Measurements from ENCODE around the gene TRDN.
"Not testable (repeated sequence)": the region's sequence is repeated elsewhere in the genome, so short reads cannot be mapped to it uniquely, and the experiment has no call there.

The TRDN gene

GRCh38 chr6:123635144-123635543 is 1.6 kb downstream of the TRDN start:
- no peak for DNase-seq (ENCODE audit: low read depth in 2 of 2, low spot score in 1 of 2)

DNA sequence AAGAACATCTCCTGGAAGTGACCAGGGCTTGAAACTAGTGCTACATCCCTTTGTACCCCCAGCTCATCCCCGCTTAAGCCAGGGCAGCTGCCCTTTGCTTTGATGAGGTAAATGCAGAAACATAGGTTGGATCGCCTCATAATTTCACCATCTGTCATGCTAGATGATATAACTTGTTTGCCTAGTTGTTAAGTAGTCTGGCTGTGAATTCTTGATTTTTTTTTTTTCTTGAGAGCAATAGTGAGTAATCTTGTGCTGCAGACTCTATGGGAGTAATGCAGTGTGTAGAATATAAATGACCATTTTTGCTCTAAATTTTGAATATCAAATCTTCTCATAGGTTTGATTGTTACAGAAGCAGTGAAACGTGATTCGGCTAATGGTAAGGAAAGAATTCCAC is 4.1 kb downstream of the TRDN start:
- no peak for DNase-seq (ENCODE audit: low read depth in 2 of 2, low spot score in 1 of 2)

DNA sequence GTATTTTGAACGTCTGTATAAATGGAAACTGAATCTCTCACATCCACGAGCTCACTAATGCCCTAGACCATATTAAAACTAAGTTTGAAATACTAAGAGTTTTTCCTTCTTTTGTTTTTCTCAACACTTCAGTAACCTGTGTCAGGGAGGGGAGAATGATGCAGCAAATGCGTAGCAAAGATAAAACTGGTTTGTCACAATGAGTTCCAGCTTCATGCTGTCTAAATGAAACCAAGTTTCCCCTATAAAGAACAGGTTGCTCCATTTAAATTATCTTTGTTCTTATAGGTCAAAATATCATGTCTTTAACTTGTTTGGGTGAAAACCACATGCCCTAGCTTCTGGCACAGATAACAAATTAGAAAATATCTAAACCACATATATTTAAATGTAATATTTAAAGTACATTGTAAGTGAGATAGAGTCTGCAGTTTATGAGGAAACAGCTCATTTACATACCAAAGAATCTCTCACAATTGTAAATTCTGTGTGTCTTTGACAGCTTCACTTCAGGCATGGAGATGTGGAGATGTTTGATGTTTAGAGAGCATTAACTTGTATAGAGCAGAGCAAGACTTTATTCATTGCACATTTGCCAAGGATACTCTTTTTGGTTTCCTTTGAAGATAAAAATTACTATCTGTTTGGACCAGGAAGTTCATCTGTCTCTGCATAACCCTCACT is 7.3 kb downstream of the TRDN start:
- no peak for DNase-seq (ENCODE audit: low read depth in 2 of 2, low spot score in 1 of 2)

DNA sequence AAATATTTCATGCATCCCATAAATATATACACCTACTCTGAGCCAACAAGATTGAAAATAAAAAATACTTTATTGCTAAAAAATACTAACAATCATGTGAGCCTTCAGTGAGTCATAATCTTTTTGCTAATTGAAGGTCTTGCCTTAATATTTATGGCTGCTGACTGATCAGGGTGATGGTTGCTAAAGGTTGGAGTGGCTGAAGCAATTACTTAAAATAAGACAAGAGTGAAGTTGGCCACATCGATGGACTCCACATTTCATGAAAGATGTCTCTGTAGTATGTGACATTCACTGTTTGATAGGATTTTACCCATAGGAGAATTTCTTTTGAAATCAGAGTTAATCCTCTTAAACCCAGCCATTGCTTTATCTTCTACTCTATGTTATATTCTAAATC is 11.1 kb downstream of the TRDN start:
- DNase-seq (ENCODE audit: low read depth in 2 of 2, low spot score in 1 of 2), result no peak

DNA sequence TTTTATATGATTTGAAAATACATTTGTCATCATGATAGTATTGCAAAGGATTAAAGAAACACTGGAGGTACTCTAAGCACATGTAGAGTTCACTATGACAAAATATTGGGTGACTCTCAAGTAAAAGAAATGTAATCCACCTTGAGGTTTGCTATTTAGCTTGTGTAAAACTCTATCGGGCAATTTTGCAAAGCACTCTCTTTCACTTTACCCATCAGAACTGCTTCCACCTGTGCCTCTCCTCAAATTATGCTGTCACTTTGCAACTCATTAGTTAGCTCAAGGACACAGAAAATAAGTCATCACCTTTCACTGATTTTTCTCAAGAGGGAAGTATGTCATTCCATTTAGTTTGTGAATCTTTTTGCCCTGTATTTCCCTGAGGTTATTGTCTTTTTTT is 14.0 kb downstream of the TRDN start:
- DNase-seq (ENCODE audit: low read depth in 2 of 2, low spot score in 1 of 2), result no peak

- no peak for DNase-seq (ENCODE audit: low read depth in 2 of 2, low spot score in 1 of 2)
Measured at GRCh38 chr6:123619156-123619555, 17.6 kb downstream of the TRDN start.

DNA sequence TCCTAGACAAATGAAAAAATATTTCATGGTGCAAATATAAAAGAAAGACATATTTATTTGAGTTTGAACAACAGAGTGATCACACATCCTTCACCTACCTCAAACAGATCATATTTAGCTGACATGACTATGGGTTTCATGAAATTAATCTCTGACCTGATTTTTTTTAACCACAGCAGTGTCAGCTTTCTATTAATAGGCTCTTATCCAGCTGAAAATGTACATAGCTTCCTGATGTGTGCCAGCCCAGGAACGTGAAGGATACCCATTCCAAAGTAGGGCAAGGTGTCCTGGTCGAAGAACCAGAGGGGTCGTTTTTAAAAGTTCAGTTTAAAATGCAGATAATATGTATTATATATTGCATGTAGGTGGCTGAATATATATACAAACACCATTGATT is 19.8 kb downstream of the TRDN start:
- DNase-seq (ENCODE audit: low read depth in 2 of 2, low spot score in 1 of 2), result no peak

GRCh38 chr6:123616016-123616415 is 20.7 kb downstream of the TRDN start:
- no peak for DNase-seq (ENCODE audit: low read depth in 2 of 2, low spot score in 1 of 2)

GRCh38 chr6:123610779-123611178 is 26.0 kb downstream of the TRDN start:
- DNase-seq (ENCODE audit: low read depth in 2 of 2, low spot score in 1 of 2), result no peak

DNA sequence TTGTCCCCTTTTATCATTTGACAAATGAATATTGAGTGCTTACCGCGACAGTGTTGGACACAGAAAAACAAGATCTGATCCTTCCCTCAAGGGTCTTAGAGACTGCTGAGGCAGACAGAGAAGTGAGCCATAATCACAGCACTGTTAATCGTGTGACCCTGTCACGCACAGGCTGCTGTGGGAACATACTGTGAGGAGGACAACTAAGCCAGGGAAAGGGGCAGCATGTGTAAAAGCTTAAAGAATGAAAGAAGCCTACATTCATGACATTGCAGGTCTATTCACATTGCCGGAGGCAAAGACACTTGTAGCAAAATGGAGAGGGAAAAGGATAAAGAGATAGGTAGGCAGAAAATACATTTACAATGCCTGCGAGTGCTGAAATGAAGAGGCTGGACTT is 32.7 kb downstream of the TRDN start:
- no peak for DNase-seq (ENCODE audit: low read depth in 2 of 2, low spot score in 1 of 2)

DNA sequence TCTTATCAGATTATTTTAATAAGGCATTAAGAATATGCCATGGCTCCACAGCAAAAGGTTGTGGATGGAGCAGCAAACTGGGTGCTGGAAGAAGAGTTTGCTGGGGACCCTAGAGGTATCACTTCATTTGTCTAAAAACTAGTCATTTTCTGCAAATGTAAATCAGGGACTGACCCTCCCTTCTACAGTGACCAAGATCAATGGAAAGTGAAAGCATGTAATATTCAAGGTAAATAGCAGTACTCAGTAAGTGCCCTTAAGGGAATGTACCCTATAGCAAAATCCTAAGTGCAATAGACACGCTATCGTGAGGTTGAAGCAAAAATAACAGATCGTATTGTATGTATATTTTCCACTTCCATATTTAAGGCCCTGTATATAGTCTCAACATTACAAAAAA is 38.7 kb downstream of the TRDN start:
- DNase-seq (ENCODE audit: low read depth in 2 of 2, low spot score in 1 of 2), result no peak

- DNase-seq (ENCODE audit: low read depth in 2 of 2, low spot score in 1 of 2), result no peak
Measured at GRCh38 chr6:123594776-123595175, 42.0 kb downstream of the TRDN start.

DNA sequence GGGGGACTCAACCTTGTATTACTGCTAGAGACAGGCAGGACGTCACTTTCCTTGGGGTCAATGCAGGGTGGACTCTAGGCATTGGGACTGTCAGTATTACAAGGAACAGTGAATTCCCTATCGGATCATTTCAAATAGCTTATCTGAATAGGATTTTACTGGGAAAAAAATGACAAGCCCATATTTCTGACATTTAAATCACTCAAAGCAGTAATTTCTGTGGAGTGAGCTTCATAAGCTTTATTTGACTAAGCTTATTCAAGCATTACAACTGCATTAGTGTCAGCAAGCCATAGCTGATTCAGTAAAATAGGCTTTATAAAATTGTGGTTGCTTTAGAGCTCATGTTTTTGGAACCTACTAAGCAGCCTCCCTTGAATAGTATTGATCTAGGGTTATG is 44.3 kb downstream of the TRDN start:
- no peak for DNase-seq (ENCODE audit: low read depth in 2 of 2, low spot score in 1 of 2)

DNA sequence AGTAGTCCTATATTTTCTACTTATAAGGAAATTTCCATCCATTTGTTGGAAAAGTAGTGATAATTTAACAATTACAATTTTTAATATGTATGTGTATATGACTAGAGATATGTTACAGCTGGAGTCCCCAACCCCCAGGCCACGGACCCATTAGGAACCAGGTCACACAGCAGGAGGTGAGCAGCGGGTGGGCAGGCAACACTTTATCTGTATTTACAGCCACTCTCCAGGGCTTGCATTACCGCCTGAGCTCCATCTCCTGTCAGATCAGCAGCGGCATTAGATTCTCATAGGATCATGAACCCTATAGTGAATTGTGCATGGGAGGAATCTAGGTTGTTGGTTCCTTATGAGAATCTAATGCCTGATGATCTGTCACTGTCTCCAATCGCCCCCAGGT is 46.8 kb downstream of the TRDN start:
- no peak for DNase-seq (ENCODE audit: low read depth in 2 of 2, low spot score in 1 of 2)

GRCh38 chr6:123589317-123589716 is 47.4 kb downstream of the TRDN start:
- DNase-seq (ENCODE audit: low read depth in 2 of 2, low spot score in 1 of 2), result no peak

GRCh38 chr6:123588546-123588895 is 48.2 kb downstream of the TRDN start:
- DNase-seq (ENCODE audit: low read depth in 2 of 2, low spot score in 1 of 2), result no peak

GRCh38 chr6:123587838-123588545 is 48.8 kb downstream of the TRDN start:
- DNase-seq (ENCODE audit: low read depth in 2 of 2, low spot score in 1 of 2), result no peak

GRCh38 chr6:123587407-123587806 is 49.3 kb downstream of the TRDN start:
- DNase-seq (ENCODE audit: low read depth in 2 of 2, low spot score in 1 of 2), result not testable (repeated sequence)

DNA sequence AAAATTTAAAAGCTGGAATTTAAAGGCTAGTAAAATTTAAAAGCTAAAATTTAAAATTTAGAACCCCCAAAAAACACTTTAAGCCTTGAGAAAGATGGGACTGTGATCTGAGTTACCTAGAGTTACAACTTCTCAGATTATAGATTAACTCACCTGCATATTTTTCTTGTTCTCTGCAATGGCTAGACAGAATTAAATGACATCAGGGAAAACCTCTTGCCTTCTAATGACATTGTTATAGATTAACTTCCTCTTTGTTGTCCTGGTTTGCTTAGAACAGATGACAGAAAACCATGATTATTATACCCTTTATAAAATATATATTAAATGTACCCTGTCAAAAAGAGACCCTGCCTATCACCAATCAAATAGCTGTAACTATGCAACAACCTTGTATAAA is 56.4 kb downstream of the TRDN start:
- no peak for DNase-seq (ENCODE audit: low read depth in 2 of 2, low spot score in 1 of 2)

- DNase-seq (ENCODE audit: low read depth in 2 of 2, low spot score in 1 of 2), result no peak
Measured at GRCh38 chr6:123575188-123575587, 61.6 kb downstream of the TRDN start.

GRCh38 chr6:123570813-123571684 is 65.7 kb downstream of the TRDN start:
- no peak for DNase-seq (ENCODE audit: low read depth in 2 of 2, low spot score in 1 of 2)

DNA sequence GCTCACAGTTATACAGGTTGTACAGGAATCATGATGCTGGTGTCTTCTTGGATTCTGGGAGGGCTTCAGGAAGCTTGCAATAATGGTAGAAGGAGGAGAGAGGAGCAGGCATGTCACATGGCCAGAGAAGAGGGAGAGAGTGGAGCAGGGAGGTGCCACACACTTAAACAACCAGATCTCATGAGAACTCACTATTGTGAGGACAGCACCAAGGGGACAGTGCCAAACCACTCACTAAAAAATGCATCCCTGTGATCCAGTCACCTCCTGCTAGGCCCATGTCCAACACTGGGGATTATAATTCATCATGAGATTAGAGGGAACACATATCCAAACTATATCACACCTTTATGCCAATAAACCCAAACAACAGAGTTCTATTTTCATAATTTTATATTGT is 67.2 kb downstream of the TRDN start:
- DNase-seq (ENCODE audit: low read depth in 2 of 2, low spot score in 1 of 2), result no peak

Measured in stimulated activated CD8-positive, alpha-beta memory T cell treated with anti-CD3 and anti-CD28 coated beads, Interleukin-4, amount 100 ng/mL, for 1 hour (primary cell).